ENCODE measurements around the gene CFLAR. TPM values are rescaled to one million over a fixed set of nuclear protein-coding genes. Genes with fewer than 3 reads are reported as not detected.

Gene CFLAR
- total RNA-seq (2021; ENCODE audit: unreplicated experiment) (35.6 TPM), Bru-seq, nascent RNA (percentile 86 among the genes with signal in this experiment), BruChase-seq, experiment 1, labeled RNA remaining after a 6-hour chase (percentile 88 among the genes with signal in this experiment), BruChase-seq, experiment 2, labeled RNA remaining after a 2-hour chase (percentile 86 among the genes with signal in this experiment)
- polyA plus RNA-seq (2012), result 19.8 and 21.2 TPM in 2 replicates
- long read RNA-seq, full-length matches to known transcripts, result 6 of 21 reads
- long read RNA-seq, partial matches to known transcripts, result 7 of 21 reads
- long read RNA-seq, other reads (novel, unspliced or antisense), result 8 of 21 reads

DNA sequence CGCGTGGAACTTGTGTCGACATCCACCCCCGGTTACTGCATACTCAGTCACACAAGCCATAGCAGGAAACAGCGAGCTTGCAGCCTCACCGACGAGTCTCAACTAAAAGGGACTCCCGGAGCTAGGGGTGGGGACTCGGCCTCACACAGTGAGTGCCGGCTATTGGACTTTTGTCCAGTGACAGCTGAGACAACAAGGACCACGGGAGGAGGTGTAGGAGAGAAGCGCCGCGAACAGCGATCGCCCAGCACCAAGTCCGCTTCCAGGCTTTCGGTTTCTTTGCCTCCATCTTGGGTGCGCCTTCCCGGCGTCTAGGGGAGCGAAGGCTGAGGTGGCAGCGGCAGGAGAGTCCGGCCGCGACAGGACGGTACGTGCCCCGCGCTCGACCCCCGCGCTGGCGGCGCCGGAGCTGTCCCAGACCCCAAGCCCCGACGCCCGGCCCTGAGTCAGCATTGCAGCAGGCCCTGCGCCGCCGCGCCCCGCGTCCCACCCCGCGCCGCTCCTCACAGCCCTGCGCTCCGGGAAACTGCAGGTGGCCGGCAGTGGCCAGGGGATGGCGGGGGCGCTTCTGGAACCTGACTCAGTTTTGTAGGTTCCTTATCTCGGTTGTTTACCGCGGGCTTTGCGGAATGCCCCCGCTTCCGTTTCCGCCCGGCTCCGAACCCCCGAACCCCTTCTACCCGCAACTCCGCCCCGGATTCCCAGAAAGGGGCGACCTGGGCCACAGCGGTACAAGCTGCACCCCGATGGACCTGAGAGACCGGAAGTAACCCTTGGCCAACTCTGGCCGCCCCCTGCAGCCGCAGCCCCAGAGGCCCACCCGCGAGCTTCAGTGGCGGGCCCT, at the start of gene CFLAR:
Gene CFLAR, plus strand, starts transcription at position 50 of the 844 bp plus-strand sequence. CDS start 13,702 bp downstream, outside the sequence.
- Histone ChIP-seq H3K36me3 (ENCODE audit: control insufficient read depth in 1 of 2, insufficient read depth in 2 of 2, low read length in 2 of 2) (no peaks in the 10 kb centered on the region), H3K9me3 (ENCODE audit: control insufficient read depth in 1 of 2, insufficient read depth in 1 of 2, low read depth in 1 of 2, low read length in 2 of 2) (no peaks in the 10 kb centered on the region), H3K27me3 (ENCODE audit: insufficient read depth, low read length) (no peaks in the 10 kb centered on the region), H3K79me2 (ENCODE audit: insufficient read depth, low read length) (peaks cover 52% of the 10 kb centered on the region), H3K9ac (ENCODE audit: low read length) (peak within 1 kb of the TSS; percentile 97), H4K20me1 (ENCODE audit: insufficient read depth) (no peaks in the 10 kb centered on the region), H3K4me1 (ENCODE audit: control insufficient read depth in 1 of 2, insufficient read depth in 2 of 2, low read length in 2 of 2) (peaks cover 18 to 57% of the 10 kb centered on the region in 2 experiments), H3K9me2 (ENCODE audit: insufficient read depth) (no peaks in the 10 kb centered on the region), H2AFZ (ENCODE audit: low read depth, low read length, poor library complexity, severe bottlenecking) (no peak within 1 kb of the TSS), H3K4me2 (ENCODE audit: low read length) (peak within 1 kb of the TSS; percentile 84), H3K27ac (ENCODE audit: low read depth, low read length) (peak within 1 kb of the TSS; percentile 96), H3K4me3 (replicated peaks in 1 of 2; ENCODE audit: low read depth in 1 of 2, low read length in 2 of 2) (peak within 1 kb of the TSS; percentile 81)
- 0 out of 2 replicates have a peak, but pooled peaks have one; percentile 15 for TF ChIP-seq MAX (IDR thresholded peaks at IDR 0.05)
- TF ChIP-seq, protein P1, sequence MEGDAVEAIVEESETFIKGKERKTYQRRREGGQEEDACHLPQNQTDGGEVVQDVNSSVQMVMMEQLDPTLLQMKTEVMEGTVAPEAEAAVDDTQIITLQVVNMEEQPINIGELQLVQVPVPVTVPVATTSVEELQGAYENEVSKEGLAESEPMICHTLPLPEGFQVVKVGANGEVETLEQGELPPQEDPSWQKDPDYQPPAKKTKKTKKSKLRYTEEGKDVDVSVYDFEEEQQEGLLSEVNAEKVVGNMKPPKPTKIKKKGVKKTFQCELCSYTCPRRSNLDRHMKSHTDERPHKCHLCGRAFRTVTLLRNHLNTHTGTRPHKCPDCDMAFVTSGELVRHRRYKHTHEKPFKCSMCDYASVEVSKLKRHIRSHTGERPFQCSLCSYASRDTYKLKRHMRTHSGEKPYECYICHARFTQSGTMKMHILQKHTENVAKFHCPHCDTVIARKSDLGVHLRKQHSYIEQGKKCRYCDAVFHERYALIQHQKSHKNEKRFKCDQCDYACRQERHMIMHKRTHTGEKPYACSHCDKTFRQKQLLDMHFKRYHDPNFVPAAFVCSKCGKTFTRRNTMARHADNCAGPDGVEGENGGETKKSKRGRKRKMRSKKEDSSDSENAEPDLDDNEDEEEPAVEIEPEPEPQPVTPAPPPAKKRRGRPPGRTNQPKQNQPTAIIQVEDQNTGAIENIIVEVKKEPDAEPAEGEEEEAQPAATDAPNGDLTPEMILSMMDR (IDR thresholded peaks at IDR 0.05 in 2 of 3, conservative IDR thresholded peaks at IDR 0.05 in 1 of 3; ENCODE audit: borderline replicate concordance in 1 of 3, insufficient read depth in 1 of 3, low read depth in 2 of 3, low read length in 2 of 3), result no peak
- peak; percentile 89 for TF ChIP-seq ZFX (IDR thresholded peaks at IDR 0.05)
- peak; percentile 43 for TF ChIP-seq POLR2A (IDR thresholded peaks at IDR 0.05; ENCODE audit: borderline replicate concordance, extremely low read depth, insufficient read depth, insufficient read length)
- no peak for TF ChIP-seq CBX3 (IDR thresholded peaks at IDR 0.05; ENCODE audit: low read depth)
- no peak for TF ChIP-seq SIN3A (IDR thresholded peaks at IDR 0.05; ENCODE audit: low read depth)
- peak; percentile 64 for TF ChIP-seq POLR2AphosphoS5 (IDR thresholded peaks at IDR 0.05; ENCODE audit: low read depth, low read length)
- peak; percentile 59; the same call in 1 of the 2 replicates for TF ChIP-seq EGR1 (IDR thresholded peaks at IDR 0.05; ENCODE audit: low read depth)
- peak; percentile 9 for TF ChIP-seq TCF7L2 (IDR thresholded peaks at IDR 0.05; ENCODE audit: borderline replicate concordance, extremely low read depth, insufficient read depth, insufficient read length)
- intact Hi-C loops (cut with micrococcal nuclease), result no loop called here
- ATAC-seq (peak; percentile 47), DNase-seq (ENCODE audit: low read depth, low spot score) (peak; percentile 34)
- POLR2A ChIA-PET, result interaction anchor here (0.6 to 3.4 kb wide), 6 partner anchors 20 to 1247 kb away, joined by 3 to 8 read pairs (median 4); no protein-coding TSS in a partner anchor
- RAD21 ChIA-PET (ENCODE audit: low non-redundant PET in 1 of 2, low total read pairs in 2 of 2, uncharacterized antibody in 2 of 2, unreplicated experiment in 2 of 2), result interaction anchor here (1.2 kb wide), 2 partner anchors 42 kb away, joined by 4 read pairs; no protein-coding TSS in a partner anchor
- CTCF ChIA-PET, result interaction anchor here (1.9 to 3.3 kb wide), 2 partner anchors 34 to 42 kb away, joined by 6 to 30 read pairs; no protein-coding TSS in a partner anchor
- no TSS peak for BruUV-seq (replicated peaks)

Data from HCT116 (cell line).